A673 (cell line): ENCODE measurements around the gene PLPP7. TPM values are rescaled to one million over a fixed set of nuclear protein-coding genes. Genes with fewer than 3 reads are reported as not detected.

Experiments used
- BruUV-seq: library from RNA; stranded (reverse); fragments of 400-500 nt; replicated peaks from 2 replicates; lab custom pipeline; 2021; lab: Mats Ljungman, UMichigan
- CTCF ChIA-PET: fragments of 300-600 bp; sonication (Branson Sonifier 250); formaldehyde crosslinking; loops from one replicate; lab custom pipeline; 2022; ENCODE audit warnings: antibody characterized with exemption; lab: Charles Lee
- POLR2A ChIA-PET: fragments of 300-600 bp; sonication (Branson Sonifier 250); formaldehyde crosslinking; loops from one replicate; lab custom pipeline; 2022; ENCODE audit warnings: antibody characterized with exemption; ENCODE audit not compliant: low non-redundant PET; lab: Charles Lee
- DNase-seq: peaks from one replicate; pipeline ENCODE4 v3.0.0-alpha.2; 2015; ENCODE audit warnings: low spot score
- H3K27ac ChIP-seq: fragments of 200-600 bp; sonication (generic); 2 replicates; pipeline ENCODE4 v1.5.1; 2016; ENCODE audit warnings: mixed run types, low read depth, mild to moderate bottlenecking, mixed read lengths, antibody characterized with exemption, low read length; ENCODE audit not compliant: poor library complexity, severe bottlenecking
- H3K27me3 ChIP-seq: fragments of 200-600 bp; sonication (generic); replicated peaks from 2 replicates; pipeline ENCODE4 v1.6.1; 2017; ENCODE audit warnings: mixed run types, low read depth, mild to moderate bottlenecking, mixed read lengths, antibody characterized with exemption, low read length; ENCODE audit not compliant: insufficient read depth, poor library complexity
- H3K36me3 ChIP-seq: fragments of 200-600 bp; sonication (generic); 2 replicates; pipeline ENCODE4 v1.6.1; 2016; ENCODE audit warnings: mixed run types, mild to moderate bottlenecking, mixed read lengths, antibody characterized with exemption, low read length; ENCODE audit not compliant: insufficient read depth, poor library complexity, severe bottlenecking
- H3K4me1 ChIP-seq: fragments of 200-600 bp; sonication (generic); 2 replicates; pipeline ENCODE4 v1.6.1; 2017; ENCODE audit warnings: mixed run types, mild to moderate bottlenecking, mixed read lengths, antibody characterized with exemption, low read length; ENCODE audit not compliant: insufficient read depth, poor library complexity, severe bottlenecking
- H3K4me3 ChIP-seq: fragments of 200-600 bp; sonication (generic); 2 replicates; pipeline ENCODE4 v1.5.1; 2016; ENCODE audit warnings: low read depth, mixed run types, mild to moderate bottlenecking, mixed read lengths, low read length; ENCODE audit not compliant: poor library complexity, severe bottlenecking
- H3K9me3 ChIP-seq: fragments of 200-600 bp; sonication (generic); 2 replicates; pipeline ENCODE4 v1.6.1; 2016; ENCODE audit warnings: mixed run types, low read depth, mild to moderate bottlenecking, mixed read lengths, antibody characterized with exemption, low read length; ENCODE audit not compliant: poor library complexity, severe bottlenecking
- EZH2 ChIP-seq: fragments of 200-600 bp; sonication (generic); IDR thresholded peaks from 2 replicates; pipeline ENCODE4 v1.6.1; 2017; ENCODE audit warnings: borderline replicate concordance, low read depth, mild to moderate bottlenecking, mixed read lengths, antibody characterized with exemption, low read length; ENCODE audit not compliant: poor library complexity, severe bottlenecking
- intact Hi-C: fragments of 100-400 bp; cut with micrococcal nuclease; formaldehyde crosslinking; loops from one replicate; pipeline ENCODE4 v1.10.0; 2022; ENCODE audit not compliant: unreplicated experiment
- total RNA-seq: library from RNA; stranded (reverse); gene quantifications from 2 replicates; pipeline ENCODE4 v1.2.3, GENCODE V29; 2021
- TF ChIP-seq, protein P1 (sequence below): fragments of 300-800, 200-600 bp; sonication (generic); conservative IDR thresholded peaks from 2 replicates; pipeline ENCODE4 v1.5.1; 2017; ENCODE audit warnings: low read depth, mild to moderate bottlenecking, antibody characterized with exemption, low read length, moderate library complexity, mixed read lengths

PLPP7 gene
- total RNA-seq, 1 experiment from 2014 or later: not detected

DNA sequence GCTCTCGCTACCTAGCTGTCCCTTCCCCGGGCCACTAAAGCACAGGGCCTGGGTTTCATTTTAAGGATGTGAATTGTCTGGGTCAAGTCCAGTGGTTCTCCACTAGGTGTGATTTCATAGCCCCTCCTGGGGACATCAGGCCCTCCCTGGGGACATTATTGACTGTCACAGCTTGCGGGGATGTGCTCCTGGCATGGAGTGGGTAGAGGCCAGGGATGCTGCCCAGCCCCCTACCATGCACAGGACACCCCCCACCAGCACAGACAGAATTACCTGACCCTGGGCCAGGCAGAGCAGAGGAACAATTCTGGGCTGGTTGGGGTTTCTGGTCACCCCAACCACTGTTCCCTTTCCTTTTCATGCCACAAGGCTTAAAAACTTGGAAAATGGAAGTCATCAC is 17.3 kb upstream of the PLPP7 start:
- CTCF ChIA-PET: no interaction called here
- Histone ChIP-seq H3K27me3 (no peaks in the 10 kb centered on the region), H3K27ac (no peak overlapping the region), H3K4me3 (no peak overlapping the region), H3K4me1 (peaks cover 4% of the 10 kb centered on the region), H3K9me3 (no peaks in the 10 kb centered on the region), H3K36me3 (no peaks in the 10 kb centered on the region)
- BruUV-seq: no TSS peak
- no peak for DNase-seq
- intact Hi-C loops: no loop called here
- no peak for TF ChIP-seq EZH2
- TF ChIP-seq, protein P1, sequence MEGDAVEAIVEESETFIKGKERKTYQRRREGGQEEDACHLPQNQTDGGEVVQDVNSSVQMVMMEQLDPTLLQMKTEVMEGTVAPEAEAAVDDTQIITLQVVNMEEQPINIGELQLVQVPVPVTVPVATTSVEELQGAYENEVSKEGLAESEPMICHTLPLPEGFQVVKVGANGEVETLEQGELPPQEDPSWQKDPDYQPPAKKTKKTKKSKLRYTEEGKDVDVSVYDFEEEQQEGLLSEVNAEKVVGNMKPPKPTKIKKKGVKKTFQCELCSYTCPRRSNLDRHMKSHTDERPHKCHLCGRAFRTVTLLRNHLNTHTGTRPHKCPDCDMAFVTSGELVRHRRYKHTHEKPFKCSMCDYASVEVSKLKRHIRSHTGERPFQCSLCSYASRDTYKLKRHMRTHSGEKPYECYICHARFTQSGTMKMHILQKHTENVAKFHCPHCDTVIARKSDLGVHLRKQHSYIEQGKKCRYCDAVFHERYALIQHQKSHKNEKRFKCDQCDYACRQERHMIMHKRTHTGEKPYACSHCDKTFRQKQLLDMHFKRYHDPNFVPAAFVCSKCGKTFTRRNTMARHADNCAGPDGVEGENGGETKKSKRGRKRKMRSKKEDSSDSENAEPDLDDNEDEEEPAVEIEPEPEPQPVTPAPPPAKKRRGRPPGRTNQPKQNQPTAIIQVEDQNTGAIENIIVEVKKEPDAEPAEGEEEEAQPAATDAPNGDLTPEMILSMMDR: no peak
- POLR2A ChIA-PET: no interaction called here

DNA sequence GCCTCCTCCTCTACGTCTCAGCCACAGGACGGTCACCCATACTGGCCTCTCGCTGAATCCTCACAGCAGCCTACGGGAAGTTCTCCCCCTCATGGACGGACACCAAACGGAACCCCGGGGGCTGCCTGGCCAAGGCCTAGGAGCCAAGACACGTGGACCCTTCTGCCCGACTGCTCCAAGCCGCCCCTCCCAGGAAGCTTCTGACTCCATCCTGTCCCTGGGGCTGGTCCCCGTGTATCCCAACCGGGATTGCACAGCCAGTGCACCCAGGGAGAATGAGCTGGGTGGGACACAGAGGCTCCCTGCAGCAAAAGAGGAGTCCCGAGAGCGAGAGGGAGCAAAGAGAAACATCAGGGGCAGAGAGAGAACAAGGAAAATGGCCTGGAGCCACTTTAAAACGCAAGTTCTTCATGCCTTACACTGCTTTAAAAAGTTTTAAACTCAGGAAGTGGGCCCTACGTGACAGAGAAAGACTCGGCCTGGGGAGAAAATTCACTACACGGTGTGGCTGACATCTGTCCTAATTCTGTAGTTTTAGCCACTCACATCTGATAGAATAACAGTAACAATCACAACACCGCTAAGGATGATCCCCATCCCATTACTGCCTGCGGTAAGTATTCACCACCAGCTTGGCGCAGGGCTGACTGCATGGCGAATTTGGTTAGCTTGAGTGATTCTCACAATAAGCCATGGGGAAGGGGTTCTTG is 16.2 kb upstream of the PLPP7 start:
- peaks cover 10% of the 10 kb centered on the region for H3K4me1 ChIP-seq

DNA sequence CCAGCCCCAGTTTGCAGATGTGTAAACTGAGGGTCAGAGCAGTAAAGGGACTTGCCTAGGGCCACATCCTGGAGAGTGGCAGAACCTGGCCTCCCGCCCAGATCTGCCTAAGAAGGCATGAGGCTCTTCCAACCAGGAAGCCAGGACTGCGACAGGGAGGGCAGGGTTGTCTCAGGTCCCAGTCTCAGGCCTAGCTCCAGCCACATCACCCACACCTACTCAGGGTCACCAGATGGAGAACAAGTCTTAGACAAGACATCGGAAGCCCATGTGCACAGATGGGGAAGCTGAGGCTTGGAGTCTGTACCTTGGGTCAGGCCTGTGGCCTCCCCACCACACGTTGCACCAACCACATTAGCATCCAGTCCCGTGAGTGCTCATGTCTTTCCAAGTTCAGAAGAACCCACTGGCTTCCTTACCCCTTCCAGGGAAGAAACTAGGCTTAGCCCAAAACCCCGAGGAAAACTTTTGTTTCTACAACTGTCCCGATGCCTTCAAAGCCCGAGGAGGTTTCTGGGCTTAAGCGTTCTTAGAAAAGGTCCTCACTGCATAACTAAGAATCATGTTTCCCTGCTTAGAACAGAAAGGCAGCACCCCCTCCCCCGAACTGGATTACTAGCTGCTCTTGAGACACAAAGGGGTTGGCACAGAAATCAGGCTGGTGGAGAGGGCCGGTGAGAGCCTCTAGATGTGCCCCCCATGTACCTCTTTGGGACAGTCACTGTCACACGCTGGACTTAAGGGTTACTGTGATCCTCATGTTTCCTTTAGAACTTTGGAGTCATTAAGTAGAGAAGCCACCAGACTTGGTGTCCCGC is 15.5 kb upstream of the PLPP7 start:
- Histone ChIP-seq H3K27ac (no peak overlapping the region), H3K27me3 (no peaks in the 10 kb centered on the region), H3K4me1 (peaks cover 11% of the 10 kb centered on the region), H3K9me3 (no peaks in the 10 kb centered on the region), H3K36me3 (no peaks in the 10 kb centered on the region), H3K4me3 (no peak overlapping the region)
- BruUV-seq: no TSS peak
- ChIA-PET POLR2A (no interaction called here), CTCF (interaction anchor here (1.0 kb wide), 1 partner anchor 62 kb away, joined by 3 read pairs; no protein-coding TSS in a partner anchor)
- DNase-seq: no peak
- intact Hi-C loops: no loop called here
- TF ChIP-seq, protein P1: no peak
- TF ChIP-seq EZH2: no peak

More for the DNA sequence above, 16.2 kb upstream of the PLPP7 start:
- no peak for DNase-seq
- Histone ChIP-seq H3K4me3 (no peak overlapping the region), H3K9me3 (no peaks in the 10 kb centered on the region), H3K27me3 (no peaks in the 10 kb centered on the region), H3K27ac (no peak overlapping the region), H3K36me3 (no peaks in the 10 kb centered on the region)
- BruUV-seq: no TSS peak
- intact Hi-C loops: no loop called here
- POLR2A ChIA-PET: no interaction called here
- TF ChIP-seq, protein P1: no peak
- CTCF ChIA-PET: interaction anchor here (1.0 kb wide), 1 partner anchor 63 kb away, joined by 3 read pairs; no protein-coding TSS in a partner anchor
